ENCODE results near the gene PACS1.

Gene PACS1

GRCh38 chr11:66288671-66289547 is 218.8 kb downstream of the PACS1 start, which contains the start of gene YIF1A:
Gene YIF1A, minus strand, starts transcription at chr11:66289143. Its CDS starts 158 bp downstream, at chr11:66288985.
- DNase-seq (ENCODE audit: low spot score): peak; percentile 98

GRCh38 chr11:66289548-66290329 is 219.7 kb downstream of the PACS1 start:
- peak; percentile 65 for DNase-seq (ENCODE audit: low spot score)

DNA sequence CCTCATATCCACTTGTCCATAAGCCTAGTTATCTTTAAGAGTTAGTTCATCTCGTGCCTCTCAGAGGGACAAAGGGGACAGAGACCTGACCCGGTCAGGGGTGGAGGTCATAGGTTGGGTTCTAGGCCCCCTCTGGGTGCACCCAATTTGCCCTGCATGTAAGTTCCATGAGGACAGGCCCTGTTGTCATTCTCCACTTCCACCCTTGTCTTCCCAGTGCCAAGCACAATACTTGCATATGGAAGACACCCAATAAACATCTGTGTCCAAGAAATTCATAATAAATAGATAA is 220.2 kb downstream of the PACS1 start:
- DNase-seq (ENCODE audit: low spot score): no peak

DNA sequence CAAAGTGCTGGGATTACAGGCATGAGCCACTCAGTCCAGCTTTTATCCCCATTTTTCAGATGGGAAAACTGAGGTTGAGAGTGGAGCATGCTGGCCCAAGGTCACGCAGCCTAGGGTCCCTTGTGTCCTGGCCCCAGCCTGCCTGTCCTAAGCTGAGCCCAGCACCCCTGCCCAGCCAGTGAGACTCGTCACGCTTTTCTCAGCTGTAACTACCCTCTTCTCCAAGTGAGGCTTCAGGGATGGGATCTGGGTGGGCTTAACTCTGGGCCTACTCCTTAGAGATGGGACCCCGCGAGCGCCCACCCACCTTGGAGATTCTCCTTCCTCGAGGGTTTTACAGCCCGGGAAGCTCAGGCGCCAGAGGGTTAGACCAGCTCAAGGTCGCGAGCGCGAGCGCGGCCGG is 221.2 kb downstream of the PACS1 start:
- DNase-seq (ENCODE audit: low spot score): no peak

GRCh38 chr11:66291706-66292542 is 221.9 kb downstream of the PACS1 start, which contains the start of gene TMEM151A:
Gene TMEM151A, plus strand, starts transcription at chr11:66291894. Its CDS starts 120 bp downstream, at chr11:66292014.
- DNase-seq (ENCODE audit: low spot score): peak; percentile 23

- no peak for DNase-seq (ENCODE audit: low spot score)
Observed at GRCh38 chr11:66292543-66293332, 222.7 kb downstream of the PACS1 start.

- no peak for DNase-seq (ENCODE audit: low spot score)
Observed at GRCh38 chr11:66293352-66293751, 223.3 kb downstream of the PACS1 start.

DNA sequence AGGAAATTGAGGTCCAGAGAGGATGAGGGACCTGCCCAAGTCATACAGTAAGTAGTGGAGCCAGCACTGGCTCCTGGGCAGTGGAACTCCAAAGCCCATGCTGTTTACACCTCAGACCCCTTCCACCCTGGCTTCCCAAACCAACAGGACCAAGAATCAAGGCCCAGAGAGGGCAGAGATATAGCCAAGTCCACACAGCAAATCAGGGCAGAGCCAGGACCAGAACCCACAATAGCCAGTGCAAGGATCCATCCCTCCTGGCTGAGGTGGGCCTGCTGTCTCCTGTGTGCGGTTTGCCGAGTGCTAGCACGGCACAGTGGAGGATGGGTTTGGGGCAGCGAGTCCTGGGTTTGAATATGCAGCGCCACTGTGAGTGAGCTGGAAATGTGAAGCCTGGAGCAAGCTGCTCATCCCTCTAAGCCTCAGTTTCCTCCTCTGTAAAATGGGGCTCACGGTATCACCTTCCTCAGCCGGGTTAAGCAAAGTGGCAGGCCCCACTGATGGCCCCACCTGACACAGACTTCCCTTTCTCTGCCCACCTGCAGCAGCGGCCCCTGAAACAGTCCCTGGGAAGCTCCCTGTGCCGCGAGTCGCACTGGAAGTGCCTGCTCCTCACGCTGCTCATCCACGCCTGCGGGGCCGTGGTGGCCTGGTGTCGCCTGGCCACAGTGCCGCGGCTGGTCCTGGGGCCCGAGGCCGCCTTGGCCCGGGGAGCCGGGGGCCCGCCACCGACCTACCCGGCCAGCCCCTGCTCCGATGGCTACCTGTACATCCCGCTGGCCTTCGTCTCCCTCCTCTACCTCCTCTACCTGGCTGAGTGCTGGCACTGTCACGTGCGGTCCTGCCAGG is 223.9 kb downstream of the PACS1 start:
- no peak for DNase-seq (ENCODE audit: low spot score)

Measured in LoVo (cell line).